Glomerular visceral epithelial cell (primary cell): ENCODE measurements around the gene SNCB.

Experiments used
- DNase-seq: peaks from one replicate; pipeline ENCODE4 v3.0.0-alpha.2; 2016; ENCODE audit errors: extremely low spot score

The SNCB gene

GRCh38 chr5:176575488-176576422 lies 54.6 kb downstream of the SNCB start:
- no peak for DNase-seq

- no peak for DNase-seq
These were observed 55.3 kb downstream of the SNCB start for GRCh38 chr5:176575066-176575465.

GRCh38 chr5:176574297-176574591 lies 56.1 kb downstream of the SNCB start:
- DNase-seq: no peak

GRCh38 chr5:176573564-176574296 lies 56.6 kb downstream of the SNCB start:
- DNase-seq: peak; percentile 54
